Vagina (tissue), 2 donors: ENCODE data around the gene C4orf33.

Experiments used
- POLR2A ChIP-seq, 2 donors: fragments of 450-650 bp; IDR thresholded peaks; one replicate each; pipeline ENCODE4 v1.6.1; 2017; ENCODE audit warnings: antibody characterized with exemption in 2 of 2, mild to moderate bottlenecking in 2 of 2, moderate library complexity in 2 of 2
- TF ChIP-seq, protein P1 (sequence below), 3 experiments: fragments of 450-650 bp in 2 of 3; fragments of 200-600 bp in 1 of 3; sonication (generic) in 1 of 3; IDR thresholded peaks; one replicate each; pipeline ENCODE4 v1.5.1; 2017 to 2019; ENCODE audit warnings: antibody characterized with exemption in 3 of 3, mild to moderate bottlenecking in 2 of 3, moderate library complexity in 2 of 3

DNA sequence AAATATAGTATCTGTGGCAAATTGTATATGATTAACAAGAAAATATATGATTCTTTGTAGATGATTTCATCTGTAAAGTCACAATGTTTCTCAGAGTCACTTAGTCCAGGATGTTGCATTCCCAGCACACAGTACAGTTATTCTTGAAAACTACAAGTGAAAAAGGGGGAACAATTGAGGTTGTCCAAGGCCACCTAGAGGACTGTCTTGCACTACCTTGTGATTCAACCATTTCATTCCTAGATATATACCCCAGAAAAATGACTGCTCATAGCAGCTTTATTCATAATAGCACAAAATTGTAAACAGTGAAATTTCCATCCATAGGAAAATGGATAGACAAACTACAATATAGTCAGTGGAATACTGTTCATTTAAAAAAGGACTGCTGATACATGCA lies 16.0 kb downstream of the C4orf33 start:
- TF ChIP-seq POLR2A (IDR thresholded peaks at IDR 0.05): no peak
- TF ChIP-seq, protein P1, sequence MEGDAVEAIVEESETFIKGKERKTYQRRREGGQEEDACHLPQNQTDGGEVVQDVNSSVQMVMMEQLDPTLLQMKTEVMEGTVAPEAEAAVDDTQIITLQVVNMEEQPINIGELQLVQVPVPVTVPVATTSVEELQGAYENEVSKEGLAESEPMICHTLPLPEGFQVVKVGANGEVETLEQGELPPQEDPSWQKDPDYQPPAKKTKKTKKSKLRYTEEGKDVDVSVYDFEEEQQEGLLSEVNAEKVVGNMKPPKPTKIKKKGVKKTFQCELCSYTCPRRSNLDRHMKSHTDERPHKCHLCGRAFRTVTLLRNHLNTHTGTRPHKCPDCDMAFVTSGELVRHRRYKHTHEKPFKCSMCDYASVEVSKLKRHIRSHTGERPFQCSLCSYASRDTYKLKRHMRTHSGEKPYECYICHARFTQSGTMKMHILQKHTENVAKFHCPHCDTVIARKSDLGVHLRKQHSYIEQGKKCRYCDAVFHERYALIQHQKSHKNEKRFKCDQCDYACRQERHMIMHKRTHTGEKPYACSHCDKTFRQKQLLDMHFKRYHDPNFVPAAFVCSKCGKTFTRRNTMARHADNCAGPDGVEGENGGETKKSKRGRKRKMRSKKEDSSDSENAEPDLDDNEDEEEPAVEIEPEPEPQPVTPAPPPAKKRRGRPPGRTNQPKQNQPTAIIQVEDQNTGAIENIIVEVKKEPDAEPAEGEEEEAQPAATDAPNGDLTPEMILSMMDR (IDR thresholded peaks at IDR 0.05): no peak
